ENCODE results near the gene IL34. TPM values are rescaled to one million over a fixed set of nuclear protein-coding genes. Genes with fewer than 3 reads are reported as not detected.
"Not testable (repeated sequence)": the region's sequence is repeated elsewhere in the genome, so short reads cannot be mapped to it uniquely, and the experiment has no call there.

IL34 gene
- total RNA-seq, 2 donors from 2014 or later, result 0.89 to 1.5 TPM

GRCh38 chr16:70665806-70666735 is 19.7 kb downstream of the IL34 start:
- ATAC-seq (no peak), DNase-seq (peak in 1 of 2 donors; percentile 22)
- intact Hi-C loops (cut with DNase I, micrococcal nuclease), result no loop called here

- intact Hi-C loops (cut with DNase I, micrococcal nuclease), result loop anchor here in 1 of 2 donors (10.0 kb wide), 1 partner anchor 95 kb away; no protein-coding TSS in a partner anchor
- DNase-seq (no peak), ATAC-seq (no peak)
Observed at GRCh38 chr16:70670175-70670574, 23.8 kb downstream of the IL34 start.

GRCh38 chr16:70670938-70671337 is 24.6 kb downstream of the IL34 start:
- peak; percentile 92 for ATAC-seq
- intact Hi-C loops (cut with DNase I, micrococcal nuclease), result loop anchor here in 1 of 2 donors (10.0 kb wide), 1 partner anchor 94 kb away; no protein-coding TSS in a partner anchor

DNA sequence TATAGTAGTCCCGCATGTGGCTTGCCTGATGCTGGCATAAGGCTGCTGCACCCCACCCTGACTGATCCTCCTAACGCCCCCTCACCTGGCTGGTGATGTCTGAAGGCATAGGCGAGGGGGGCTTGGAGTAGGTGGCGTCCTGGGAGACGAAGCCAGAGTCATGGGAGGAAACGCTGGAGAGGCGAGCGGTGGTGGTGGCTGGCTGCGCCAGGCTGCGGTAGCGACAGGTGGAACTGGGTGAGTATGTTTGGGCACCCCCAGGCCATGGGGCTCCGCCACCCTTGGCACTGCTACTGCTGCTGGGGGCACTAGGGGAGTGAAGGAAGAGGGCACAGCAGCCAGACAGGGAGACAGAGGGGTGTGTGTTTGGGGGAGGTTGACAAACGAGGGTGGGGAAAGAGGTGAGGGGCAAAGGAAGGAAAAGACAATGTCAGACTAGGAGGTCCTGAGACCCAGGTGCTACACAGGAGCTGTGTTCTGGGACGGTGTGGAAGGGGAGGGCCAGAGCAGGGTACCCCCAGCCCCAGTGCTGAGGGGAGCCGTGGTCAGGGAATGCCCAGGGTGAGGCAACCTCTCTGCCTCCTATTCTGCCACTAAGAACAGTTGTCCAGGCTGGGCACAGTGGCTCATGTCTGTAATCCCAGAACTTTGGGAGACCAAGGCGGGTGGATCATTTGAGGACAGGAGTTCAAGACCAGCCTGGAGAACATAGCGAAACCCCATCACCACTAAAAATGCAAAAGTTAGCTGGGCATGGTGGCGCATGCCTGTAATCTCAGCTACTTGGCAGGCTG is 28.1 kb downstream of the IL34 start:
- DNase-seq (no peak), ATAC-seq (no peak)
- intact Hi-C loops (cut with DNase I, micrococcal nuclease), result loop anchor here (5.0 to 10.0 kb wide), 2 partner anchors 90 to 98 kb away; no protein-coding TSS in a partner anchor

More at GRCh38 chr16:70670938-70671337, 24.6 kb downstream of the IL34 start:
- DNase-seq, result not testable (repeated sequence)

- DNase-seq, result peak in 1 of 2 donors; percentile 22
- ATAC-seq, result no peak
- intact Hi-C loops (cut with DNase I, micrococcal nuclease), result loop anchor here (5.0 to 10.0 kb wide), 2 partner anchors 89 to 96 kb away; no protein-coding TSS in a partner anchor
Observed at GRCh38 chr16:70675851-70676513, 29.6 kb downstream of the IL34 start.

DNA sequence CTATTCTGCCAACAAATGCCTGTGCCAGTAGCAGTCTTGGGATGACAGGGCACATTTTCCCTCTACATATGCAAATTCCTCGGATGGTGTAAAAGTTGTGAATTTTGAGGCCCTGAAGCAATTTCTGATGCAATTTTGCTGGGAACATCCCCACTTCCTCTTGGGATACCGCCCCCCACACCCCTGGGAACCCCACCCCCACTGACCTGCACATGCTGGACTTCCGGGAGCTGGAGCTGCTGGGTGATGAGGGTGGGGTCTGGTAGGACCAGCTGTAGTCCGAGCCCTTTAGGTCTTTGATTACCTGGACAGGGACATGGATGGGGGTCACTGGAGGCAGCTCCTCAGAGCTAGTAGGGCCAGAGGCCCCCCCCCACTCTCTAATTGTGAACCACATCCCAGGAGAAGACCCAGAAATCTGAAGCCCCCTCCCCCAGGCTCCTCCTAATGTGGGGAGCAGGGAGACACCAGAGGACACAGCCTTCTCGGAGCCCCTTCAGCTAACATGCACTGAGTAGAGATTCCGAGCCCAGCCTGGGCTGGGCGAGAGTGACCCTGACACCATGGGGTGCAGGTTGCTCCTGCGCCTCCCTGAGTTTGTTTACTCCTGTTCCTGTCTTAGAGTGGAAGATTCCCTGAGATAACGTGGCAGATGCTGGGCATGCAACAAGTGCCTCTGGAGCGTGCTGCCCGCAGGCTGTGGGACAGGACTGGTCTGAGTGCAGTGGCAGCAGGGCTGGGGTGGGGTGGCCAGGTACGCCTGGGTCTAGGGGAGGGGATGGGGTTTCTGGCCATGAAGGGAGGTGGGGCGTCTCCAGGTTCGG is 30.5 kb downstream of the IL34 start:
- ATAC-seq (no peak), DNase-seq (peak in 1 of 2 donors; percentile 15)
- intact Hi-C loops (cut with DNase I, micrococcal nuclease), result loop anchor here (5.0 to 10.0 kb wide), 2 partner anchors 88 to 95 kb away; no protein-coding TSS in a partner anchor

DNA sequence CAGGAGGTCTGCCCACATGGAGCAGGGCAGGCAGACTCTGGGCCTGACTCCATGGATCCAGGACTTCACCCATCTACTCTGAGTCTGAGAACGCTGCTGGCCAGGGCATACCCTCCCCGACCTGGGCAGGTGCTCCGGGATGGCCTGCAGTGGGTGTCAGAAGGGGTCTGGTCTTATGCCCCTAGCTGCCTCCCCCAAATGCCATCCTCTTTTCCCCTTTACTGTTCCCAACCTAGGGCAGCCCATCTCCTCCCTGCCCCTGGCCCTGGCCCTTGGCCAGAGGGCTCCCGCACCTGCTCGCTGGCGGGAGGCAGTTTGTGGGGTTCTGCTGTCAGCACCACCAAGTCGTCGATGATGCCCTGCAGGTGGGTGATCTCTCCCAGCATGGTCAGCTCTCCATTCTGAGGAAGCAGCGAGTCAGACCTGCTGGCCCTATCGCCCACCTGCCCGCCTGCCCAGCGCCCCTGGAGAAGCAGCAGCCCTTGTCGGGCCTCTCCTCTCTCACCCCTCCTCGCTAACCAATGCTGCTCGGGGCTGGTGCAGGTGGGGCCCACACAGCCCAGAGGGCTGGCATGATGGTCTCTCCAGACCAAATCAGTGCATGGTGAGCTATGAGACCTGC is 31.3 kb downstream of the IL34 start:
- ATAC-seq, result no peak

DNA sequence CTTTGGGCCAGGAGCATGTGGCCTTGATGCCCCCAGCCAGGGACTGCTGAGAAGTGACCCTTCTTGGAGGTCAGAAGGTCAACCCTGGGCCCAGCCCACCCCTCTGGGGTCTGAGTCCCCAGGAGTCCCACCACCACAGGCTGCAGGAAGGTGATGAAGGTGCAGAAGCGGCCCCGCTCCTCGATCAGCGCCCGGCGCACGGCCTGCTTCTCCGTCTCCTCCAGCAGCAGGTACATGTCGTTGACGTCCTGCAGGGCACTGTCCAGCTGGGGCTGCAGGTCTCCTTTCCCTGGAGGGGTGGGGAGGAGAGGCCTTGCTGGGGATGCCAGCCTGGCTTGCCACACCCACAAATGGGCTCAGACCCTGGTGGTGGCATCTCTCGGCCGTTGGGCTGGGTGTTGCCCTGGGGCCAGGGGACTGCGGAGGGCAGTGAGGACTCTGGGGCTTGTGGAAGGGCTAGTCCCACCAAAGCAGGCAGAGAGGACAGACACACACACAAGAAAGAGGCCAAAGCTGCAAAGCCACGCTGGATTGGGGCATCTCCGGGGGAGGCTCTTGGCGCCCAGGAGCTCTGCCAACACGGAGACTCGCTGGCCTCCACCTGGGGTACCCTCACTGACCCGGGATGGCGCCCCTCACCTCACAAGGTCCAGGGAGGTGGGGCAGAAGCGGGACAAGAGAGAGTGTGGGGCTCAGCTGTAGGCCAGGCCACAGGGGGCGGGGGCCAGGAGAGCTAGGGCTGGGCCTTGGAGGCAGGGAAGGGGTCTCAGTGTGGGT is 31.9 kb downstream of the IL34 start:
- ATAC-seq, result no peak
- no peak for DNase-seq
- intact Hi-C loops (cut with DNase I, micrococcal nuclease), result loop anchor here (5.0 to 10.0 kb wide), 2 partner anchors 86 to 94 kb away; no protein-coding TSS in a partner anchor

More for the DNA sequence above, 31.3 kb downstream of the IL34 start:
- intact Hi-C loops (cut with DNase I, micrococcal nuclease), result loop anchor here (5.0 to 10.0 kb wide), 2 partner anchors 87 to 95 kb away; no protein-coding TSS in a partner anchor
- DNase-seq, result no peak

GRCh38 chr16:70678898-70679670 is 32.7 kb downstream of the IL34 start:
- DNase-seq (no peak), ATAC-seq (no peak)
- intact Hi-C loops (cut with DNase I, micrococcal nuclease), result loop anchor here (5.0 to 10.0 kb wide), 2 partner anchors 86 to 93 kb away; no protein-coding TSS in a partner anchor

GRCh38 chr16:70679671-70680494 is 33.5 kb downstream of the IL34 start:
- ATAC-seq (peak; percentile 51), DNase-seq (peak in 1 of 2 donors; percentile 21)
- intact Hi-C loops (cut with DNase I, micrococcal nuclease), result loop anchor here (5.0 to 10.0 kb wide), 3 partner anchors 65 to 92 kb away; no protein-coding TSS in a partner anchor

DNA sequence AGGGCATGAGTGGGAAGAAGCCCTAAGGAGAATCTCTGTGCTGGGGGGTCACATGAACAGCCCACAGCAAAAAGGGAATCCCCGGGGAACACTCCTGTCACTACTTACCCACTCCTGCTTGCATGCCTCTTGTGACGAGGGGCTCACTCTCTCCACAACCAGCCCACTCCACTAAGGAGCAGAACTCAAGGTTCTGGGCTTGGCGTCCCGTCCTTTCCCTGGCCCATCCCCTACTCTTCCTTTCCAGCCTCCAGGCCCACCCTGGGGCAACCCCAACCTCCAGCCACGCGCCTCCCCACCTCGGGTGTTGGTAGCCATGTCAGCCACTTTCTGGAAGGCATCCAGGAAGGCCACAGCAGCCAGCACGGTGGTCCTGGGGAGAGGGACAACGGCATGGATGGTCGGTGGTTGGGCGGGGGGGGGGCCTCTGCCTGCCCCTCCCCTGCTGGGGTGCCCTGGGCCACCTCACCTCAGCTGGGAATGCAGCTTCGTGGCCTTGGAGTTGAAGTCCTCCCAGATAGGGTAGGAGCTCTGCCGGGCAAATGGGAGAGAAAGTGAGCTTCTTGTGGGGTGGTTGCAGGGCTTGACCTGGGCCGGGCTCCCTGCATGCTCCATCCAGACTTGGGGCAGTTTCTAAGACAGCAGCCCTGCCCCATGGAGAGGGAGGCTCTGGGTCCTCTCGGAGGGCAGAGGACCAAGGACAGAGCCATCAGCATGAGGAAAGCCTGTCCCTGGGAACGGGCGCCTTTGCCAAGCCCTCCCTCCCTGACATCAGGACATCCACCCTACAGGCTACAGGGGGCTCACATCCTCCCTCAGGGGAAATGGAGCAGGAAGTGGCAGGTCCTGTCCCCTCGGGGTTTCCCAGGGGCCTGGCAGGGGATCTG is 34.4 kb downstream of the IL34 start:
- intact Hi-C loops (cut with DNase I, micrococcal nuclease), result loop anchor here in 1 of 2 donors (10.0 kb wide), 1 partner anchor 64 kb away; no protein-coding TSS in a partner anchor
- ATAC-seq, result no peak
- no peak for DNase-seq

DNA sequence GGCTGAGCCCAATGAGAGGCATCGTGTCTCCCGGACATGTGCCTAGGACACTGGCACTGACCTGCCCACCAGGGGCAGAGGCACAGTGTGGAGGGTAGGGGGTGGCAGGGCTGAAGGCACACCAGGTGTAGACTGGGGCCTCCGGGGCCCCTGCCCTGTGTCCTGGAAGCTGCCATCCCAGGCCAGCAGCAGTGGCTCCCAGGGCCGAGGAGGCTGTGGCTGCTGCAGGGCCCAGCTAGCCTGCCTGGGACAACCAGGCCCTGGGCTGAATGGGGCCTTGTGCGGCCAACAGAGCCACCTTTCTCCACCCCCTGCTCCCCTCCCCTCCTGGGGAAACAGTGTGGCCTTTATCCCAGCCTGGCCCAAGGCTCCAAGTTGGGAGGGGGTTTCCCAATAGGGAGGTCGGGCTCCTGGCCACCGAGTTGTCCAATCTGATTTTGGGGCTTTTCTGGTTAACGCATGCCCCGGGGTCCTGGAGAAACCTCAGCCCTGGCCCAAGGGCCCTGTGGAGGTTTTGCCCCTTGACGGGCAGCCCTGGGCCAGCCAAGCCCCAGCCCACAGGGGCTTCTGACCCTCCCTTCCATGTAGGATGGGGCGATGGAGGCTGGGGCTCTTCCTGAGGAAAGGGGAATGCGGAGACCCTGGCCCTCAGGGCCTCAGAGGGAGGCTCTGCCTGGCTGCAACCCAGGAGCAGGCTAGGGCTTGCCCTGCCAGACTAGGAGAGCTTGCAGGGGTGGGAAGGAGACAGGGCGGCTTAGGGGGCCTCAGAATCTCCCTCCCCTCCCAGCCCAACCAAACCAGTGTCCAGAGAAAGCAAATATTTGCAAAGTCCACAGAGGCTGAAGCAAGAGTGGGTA is 35.3 kb downstream of the IL34 start:
- DNase-seq (no peak), ATAC-seq (no peak)
- intact Hi-C loops (cut with DNase I, micrococcal nuclease), result loop anchor here in 1 of 2 donors (10.0 kb wide), 1 partner anchor 63 kb away; no protein-coding TSS in a partner anchor
